CD4-positive, alpha-beta T cell (primary cell): ENCODE data around the gene SPINT1. TPM values are rescaled to one million over a fixed set of nuclear protein-coding genes. Genes with fewer than 3 reads are reported as not detected.

Experiments used
- ATAC-seq: fragments of 200-7000 bp; cut with Tn5 transposase; one replicate; pipeline ENCODE4 v1.10.0; 2022; ENCODE audit warnings: mild to moderate bottlenecking; ENCODE audit not compliant: poor library complexity
- CTCF ChIA-PET: fragments of 350-600 bp; sonication (Branson Sonifier 250); formaldehyde crosslinking; loops from one replicate; lab custom pipeline; 2021; ENCODE audit warnings: antibody characterized with exemption, inconsistent platforms; lab: Charles Lee
- POLR2A ChIA-PET: fragments of 350-600 bp; sonication (Branson Sonifier 250); formaldehyde crosslinking; loops from one replicate; lab custom pipeline; 2021; ENCODE audit warnings: antibody characterized with exemption, inconsistent platforms; lab: Charles Lee
- DNase-seq, 14 experiments: peaks; one replicate each; pipeline ENCODE4 v3.0.0-alpha.2; 2013 to 2020; ENCODE audit warnings: mixed read lengths in 2 of 14
- H3K27ac ChIP-seq, 2 donors: one replicate each; pipeline versions ENCODE4 v1.5.1 to v1.7.0; 2013; ENCODE audit warnings: low read length in 2 of 2, low read depth in 1 of 2, mild to moderate bottlenecking in 1 of 2
- H3K27me3 ChIP-seq, 2 experiments: 1 replicate in 1 of 2; 2 replicates in 1 of 2; pipeline versions ENCODE4 v1.6.1 to v1.7.0; 2013; ENCODE audit warnings: low read length in 2 of 2, control low read depth in 1 of 2, mild to moderate bottlenecking in 1 of 2, moderate library complexity in 1 of 2; ENCODE audit not compliant: insufficient read depth in 2 of 2, control insufficient read depth in 1 of 2
- H3K36me3 ChIP-seq: one replicate; pipeline ENCODE4 v1.6.1; 2013; ENCODE audit warnings: low read length, control low read depth; ENCODE audit not compliant: insufficient read depth
- H3K4me1 ChIP-seq: one replicate; pipeline ENCODE4 v1.6.1; 2013; ENCODE audit warnings: low read length, control low read depth; ENCODE audit not compliant: insufficient read depth
- H3K4me3 ChIP-seq: one replicate; pipeline ENCODE4 v1.5.1; 2013; ENCODE audit warnings: mild to moderate bottlenecking, low read length, moderate library complexity
- H3K9me3 ChIP-seq, 2 experiments: 1 replicate in 1 of 2; 2 replicates in 1 of 2; pipeline versions ENCODE4 v1.6.1 to v1.7.0; 2013; ENCODE audit warnings: low read length in 2 of 2, mild to moderate bottlenecking in 2 of 2, control low read depth in 1 of 2, moderate library complexity in 1 of 2; ENCODE audit not compliant: control insufficient read depth in 1 of 2, insufficient read depth in 1 of 2
- H3K27ac Mint-ChIP-seq: one replicate; pipeline ENCODE4 v1.8.0; 2020; ENCODE audit warnings: mixed read lengths
- H3K27me3 Mint-ChIP-seq: one replicate; pipeline ENCODE4 v1.8.0; 2021; ENCODE audit warnings: mixed read lengths
- H3K36me3 Mint-ChIP-seq: one replicate; pipeline ENCODE4 v1.8.0; 2021; ENCODE audit warnings: low read depth, mixed read lengths
- H3K4me1 Mint-ChIP-seq: one replicate; pipeline ENCODE4 v1.8.0; 2021; ENCODE audit warnings: low read depth, mixed read lengths
- H3K4me3 Mint-ChIP-seq: one replicate; pipeline ENCODE4 v1.8.0; 2020; ENCODE audit warnings: mild to moderate bottlenecking, mixed read lengths
- H3K9me3 Mint-ChIP-seq: one replicate; pipeline ENCODE4 v1.8.0; 2020; ENCODE audit warnings: mixed read lengths
- intact Hi-C, 2 experiments: fragments of 100-400 bp; cut with DNase I in 1 of 2; cut with micrococcal nuclease in 1 of 2; formaldehyde crosslinking; loops; one replicate each; pipeline versions ENCODE4 v1.15.1 to v1.9.0; 2023 to 2025; cut with DNase I, micrococcal nuclease
- total RNA-seq, 174 experiments: library from RNA in 2 of 174; stranded (reverse) in 2 of 174; gene quantifications; one replicate each; pipeline ENCODE4 v1.2.3 and lab custom pipeline; 2021 to 2026
- TF ChIP-seq, protein P1 (sequence below): fragments of 200-600 bp; IDR thresholded peaks from one replicate; pipeline ENCODE4 v1.8.0; 2022; ENCODE audit warnings: antibody characterized with exemption, mild to moderate bottlenecking

The SPINT1 gene
- total RNA-seq, 2 experiments from 2014 or later: 1.0 to 1.6 TPM

GRCh38 chr15:40871749-40872617 lies 28.1 kb downstream of the SPINT1 start:
- no peaks in the 10 kb centered on the region for H3K36me3 Mint-ChIP-seq
- Histone ChIP-seq H3K27me3 (no peaks in the 10 kb centered on the region), H3K36me3 (no peaks in the 10 kb centered on the region), H3K27ac (no peak overlapping the region), H3K9me3 (peaks cover 0 to 6% of the 10 kb centered on the region in 2 experiments), H3K4me1 (peaks cover 14% of the 10 kb centered on the region), H3K4me3 (no peak overlapping the region)
- no peaks in the 10 kb centered on the region for H3K27me3 Mint-ChIP-seq
- peaks cover 5% of the 10 kb centered on the region for H3K4me1 Mint-ChIP-seq
- no peak for ATAC-seq
- DNase-seq: peak in 1 of 14 experiments; percentile 25
- H3K9me3 Mint-ChIP-seq: no peaks in the 10 kb centered on the region
- intact Hi-C loops: no loop called here
- POLR2A ChIA-PET: interaction anchor here (0.9 kb wide), 1 partner anchor 22 kb away, joined by 3 read pairs; the partner anchor contains the start of gene VPS18
- TF ChIP-seq, protein P1, sequence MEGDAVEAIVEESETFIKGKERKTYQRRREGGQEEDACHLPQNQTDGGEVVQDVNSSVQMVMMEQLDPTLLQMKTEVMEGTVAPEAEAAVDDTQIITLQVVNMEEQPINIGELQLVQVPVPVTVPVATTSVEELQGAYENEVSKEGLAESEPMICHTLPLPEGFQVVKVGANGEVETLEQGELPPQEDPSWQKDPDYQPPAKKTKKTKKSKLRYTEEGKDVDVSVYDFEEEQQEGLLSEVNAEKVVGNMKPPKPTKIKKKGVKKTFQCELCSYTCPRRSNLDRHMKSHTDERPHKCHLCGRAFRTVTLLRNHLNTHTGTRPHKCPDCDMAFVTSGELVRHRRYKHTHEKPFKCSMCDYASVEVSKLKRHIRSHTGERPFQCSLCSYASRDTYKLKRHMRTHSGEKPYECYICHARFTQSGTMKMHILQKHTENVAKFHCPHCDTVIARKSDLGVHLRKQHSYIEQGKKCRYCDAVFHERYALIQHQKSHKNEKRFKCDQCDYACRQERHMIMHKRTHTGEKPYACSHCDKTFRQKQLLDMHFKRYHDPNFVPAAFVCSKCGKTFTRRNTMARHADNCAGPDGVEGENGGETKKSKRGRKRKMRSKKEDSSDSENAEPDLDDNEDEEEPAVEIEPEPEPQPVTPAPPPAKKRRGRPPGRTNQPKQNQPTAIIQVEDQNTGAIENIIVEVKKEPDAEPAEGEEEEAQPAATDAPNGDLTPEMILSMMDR: no peak
- peak overlapping the region; percentile 11 for H3K4me3 Mint-ChIP-seq
- H3K27ac Mint-ChIP-seq: no peak overlapping the region
- CTCF ChIA-PET: interaction anchor here (1.2 to 1.9 kb wide), 3 partner anchors 9 to 22 kb away, joined by 3 to 9 read pairs (median 6); partner anchors contain the start of gene VPS18

GRCh38 chr15:40872791-40873693 lies 29.2 kb downstream of the SPINT1 start:
- no peak for DNase-seq
- Histone ChIP-seq H3K9me3 (peaks cover 0 to 6% of the 10 kb centered on the region in 2 experiments), H3K4me3 (peak overlapping the region; percentile 53), H3K27me3 (no peaks in the 10 kb centered on the region), H3K4me1 (peaks cover 14% of the 10 kb centered on the region), H3K27ac (no peak overlapping the region), H3K36me3 (no peaks in the 10 kb centered on the region)
- Mint-ChIP-seq H3K4me3 (peak overlapping the region; percentile 76), H3K4me1 (peaks cover 5% of the 10 kb centered on the region), H3K36me3 (no peaks in the 10 kb centered on the region), H3K27me3 (no peaks in the 10 kb centered on the region), H3K9me3 (no peaks in the 10 kb centered on the region), H3K27ac (no peak overlapping the region)
- no peak for ATAC-seq
- CTCF ChIA-PET: interaction anchor here (1.2 to 2.9 kb wide), 6 partner anchors 10 to 31 kb away, joined by 3 to 31 read pairs (median 10); partner anchors contain the start of gene VPS18
- TF ChIP-seq, protein P1: no peak
- intact Hi-C loops: no loop called here
- POLR2A ChIA-PET: interaction anchor here (1.1 to 1.6 kb wide), 3 partner anchors 14 to 34 kb away, joined by 3 to 10 read pairs (median 6); partner anchors contain the start of gene VPS18
